Adrenal gland (tissue), 5 donors: Measurements from ENCODE around the gene GHRH.

Experiments
- POLR2A ChIP-seq, 2 donors: fragments of 450-650 bp; IDR thresholded peaks; one replicate each; pipeline ENCODE4 v1.6.1; 2017; ENCODE audit warnings: antibody characterized with exemption in 2 of 2, mild to moderate bottlenecking in 2 of 2, moderate library complexity in 1 of 2
- TF ChIP-seq, protein P1 (sequence below), 6 experiments: fragments of 450-650 bp in 4 of 6; fragments of 200-600 bp in 2 of 6; sonication (generic) in 1 of 6; IDR thresholded peaks; 1 replicate in 5 of 6; 2 replicates in 1 of 6; pipeline versions ENCODE4 v1.5.1 to v1.8.0; 2016 to 2021; ENCODE audit warnings: antibody characterized with exemption in 6 of 6, mild to moderate bottlenecking in 2 of 6, moderate library complexity in 1 of 6
- donor health status: DM: no; HTN: no; CAD: no.

DNA sequence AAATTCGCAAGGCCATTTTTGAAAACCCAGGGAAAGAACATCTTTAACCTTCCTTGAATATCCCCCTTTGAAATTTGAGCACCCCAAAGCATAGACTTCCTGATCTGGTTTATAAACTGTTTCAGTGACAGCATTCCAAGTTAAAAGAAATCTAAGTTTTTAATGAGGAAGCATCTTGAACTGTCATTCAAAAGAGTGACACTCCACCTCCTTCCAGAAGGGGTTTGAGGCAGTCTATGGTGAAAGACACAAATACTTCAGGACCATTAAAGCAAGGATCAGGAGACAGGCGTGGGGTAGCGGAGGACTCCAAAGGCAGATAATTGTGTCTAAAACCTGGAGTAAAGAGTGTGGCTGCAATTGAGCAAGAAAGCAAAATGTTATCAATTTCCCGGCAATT is 691 bp downstream of the GHRH start:
- TF ChIP-seq, protein P1, sequence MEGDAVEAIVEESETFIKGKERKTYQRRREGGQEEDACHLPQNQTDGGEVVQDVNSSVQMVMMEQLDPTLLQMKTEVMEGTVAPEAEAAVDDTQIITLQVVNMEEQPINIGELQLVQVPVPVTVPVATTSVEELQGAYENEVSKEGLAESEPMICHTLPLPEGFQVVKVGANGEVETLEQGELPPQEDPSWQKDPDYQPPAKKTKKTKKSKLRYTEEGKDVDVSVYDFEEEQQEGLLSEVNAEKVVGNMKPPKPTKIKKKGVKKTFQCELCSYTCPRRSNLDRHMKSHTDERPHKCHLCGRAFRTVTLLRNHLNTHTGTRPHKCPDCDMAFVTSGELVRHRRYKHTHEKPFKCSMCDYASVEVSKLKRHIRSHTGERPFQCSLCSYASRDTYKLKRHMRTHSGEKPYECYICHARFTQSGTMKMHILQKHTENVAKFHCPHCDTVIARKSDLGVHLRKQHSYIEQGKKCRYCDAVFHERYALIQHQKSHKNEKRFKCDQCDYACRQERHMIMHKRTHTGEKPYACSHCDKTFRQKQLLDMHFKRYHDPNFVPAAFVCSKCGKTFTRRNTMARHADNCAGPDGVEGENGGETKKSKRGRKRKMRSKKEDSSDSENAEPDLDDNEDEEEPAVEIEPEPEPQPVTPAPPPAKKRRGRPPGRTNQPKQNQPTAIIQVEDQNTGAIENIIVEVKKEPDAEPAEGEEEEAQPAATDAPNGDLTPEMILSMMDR (IDR thresholded peaks at IDR 0.05) = no peak
- no peak for TF ChIP-seq POLR2A (IDR thresholded peaks at IDR 0.05)
